Transverse colon (tissue), 4 donors: ENCODE results near the gene ARID4B. TPM values are rescaled to one million over a fixed set of nuclear protein-coding genes. Genes with fewer than 3 reads are reported as not detected.

Experiments
- DNase-seq: peaks from one replicate; pipeline ENCODE4 v3.0.0-alpha.2; 2019
- H3K27ac ChIP-seq, 4 donors: fragments of 200-600 bp; sonication (generic); 2 replicates each; pipeline ENCODE4 v1.5.1; 2016 to 2018; ENCODE audit warnings: inconsistent platforms in 4 of 4
- H3K27me3 ChIP-seq: fragments of 200-600 bp; sonication (generic); 2 replicates; pipeline ENCODE4 v1.5.1; 2017; ENCODE audit warnings: inconsistent platforms
- H3K36me3 ChIP-seq, 4 donors: fragments of 200-600 bp; sonication (generic); 2 replicates each; pipeline ENCODE4 v1.5.1; 2017 to 2019; ENCODE audit warnings: inconsistent platforms in 4 of 4
- H3K4me1 ChIP-seq, 4 donors: fragments of 200-600 bp; sonication (generic); 2 replicates each; pipeline ENCODE4 v1.5.1; 2017 to 2020; ENCODE audit warnings: inconsistent platforms in 4 of 4
- H3K4me3 ChIP-seq, 4 donors: fragments of 200-600 bp; sonication (generic); 1 replicate in 1 of 4; 2 replicates in 3 of 4; pipeline versions ENCODE4 v1.5.1 to v1.6.1; 2017 to 2019; ENCODE audit warnings: inconsistent platforms in 4 of 4
- H3K9me3 ChIP-seq, 2 donors: fragments of 200-600 bp; sonication (generic); 2 replicates each; pipeline ENCODE4 v1.5.1; 2017 to 2019; ENCODE audit warnings: inconsistent platforms in 2 of 2
- EP300 ChIP-seq: sonication (generic); formaldehyde crosslinking; IDR thresholded peaks from one replicate; pipeline ENCODE4 v1.6.1; 2017; ENCODE audit warnings: antibody characterized with exemption, low read depth
- POLR2A ChIP-seq: fragments of 450-650 bp; IDR thresholded peaks from one replicate; pipeline ENCODE4 v1.6.1; 2016; ENCODE audit warnings: antibody characterized with exemption, mild to moderate bottlenecking, moderate library complexity
- POLR2AphosphoS5 ChIP-seq, 3 donors: sonication (generic); formaldehyde crosslinking; IDR thresholded peaks; one replicate each; pipeline ENCODE4 v1.6.1; 2016; ENCODE audit warnings: antibody characterized with exemption in 3 of 3
- WGBS, 2 donors: methylation state at CpG; one replicate each; pipeline ENCODE4 v1.1.5; 2018; ENCODE audit warnings: low coverage in 1 of 2; 5-methylcytosine and 5-hydroxymethylcytosine counted together
- in situ Hi-C, 4 donors: fragments of 200-750 bp; cut with MboI; loops; one replicate each; pipeline versions ENCODE4 v1.15.0 to v1.15.1; 2017; ENCODE audit warnings: low sequenced_read_pairs in 3 of 4, low pct_ligation_motif_present in 1 of 4, low pct_unique_long_range_greater_than_20kb in 1 of 4
- intact Hi-C: fragments of 100-400 bp; cut with DNase I; formaldehyde crosslinking; loops from one replicate; pipeline ENCODE4 v1.15.1; 2023; ENCODE audit warnings: low total_unique reads
- total RNA-seq, 4 donors: library from RNA; depleted of rRNA; stranded (reverse); fragments of >200 nt; gene quantifications; one replicate each; pipeline ENCODE4 v1.1.0, GENCODE V29; 2016
- TF ChIP-seq, protein P1 (sequence below), 5 experiments: fragments of 200-600 bp in 3 of 5; fragments of 450-650 bp in 2 of 5; sonication (generic) in 3 of 5; IDR thresholded peaks; 1 replicate in 2 of 5; 2 replicates in 3 of 5; pipeline ENCODE4 v1.5.1; 2016 to 2017; ENCODE audit warnings: antibody characterized with exemption in 5 of 5, inconsistent platforms in 3 of 5, mild to moderate bottlenecking in 2 of 5, moderate library complexity in 1 of 5

Gene ARID4B
- total RNA-seq, 4 donors from 2014 or later, result 9.2 to 52.0 (median 34.0) TPM

DNA sequence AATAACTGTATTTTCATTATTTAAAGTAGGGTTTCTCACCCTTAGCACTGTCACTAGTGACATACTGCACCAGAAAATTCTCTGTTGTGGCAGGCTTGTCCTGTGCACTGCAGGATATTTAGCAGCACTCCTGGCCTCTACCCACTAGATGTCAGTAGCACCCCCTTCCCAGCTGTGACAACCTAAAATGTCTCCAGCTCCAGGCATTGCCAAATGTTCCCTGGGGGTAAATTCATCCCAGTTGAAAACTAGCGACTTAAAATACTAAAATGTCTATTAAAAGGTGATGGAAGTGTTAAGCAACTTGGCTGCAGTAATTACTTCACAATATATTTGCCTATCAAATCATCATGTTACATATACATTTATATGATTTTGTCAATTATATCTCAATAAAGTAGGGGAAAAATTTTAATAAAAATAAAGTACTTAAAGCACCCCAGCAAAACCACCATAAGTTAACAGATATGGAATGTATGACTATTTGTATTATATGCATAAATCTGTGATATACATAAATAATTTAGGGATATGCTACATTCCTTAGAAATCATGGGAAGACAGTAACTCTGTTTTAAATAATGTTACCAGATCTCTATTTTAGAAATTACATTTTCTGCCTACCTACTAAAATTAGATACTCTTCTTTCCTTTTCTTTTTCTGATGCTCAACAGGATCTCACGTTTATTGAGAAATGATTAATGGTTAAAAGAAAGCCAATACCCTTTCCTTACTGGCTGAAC, 74.6 kb downstream of the ARID4B start:
- in situ Hi-C loops, result loop anchor here in 2 of 4 donors (10.0 kb wide), 1 partner anchor 161 kb away; no protein-coding TSS in a partner anchor
- no peak overlapping the region for H3K27ac ChIP-seq
- H3K27me3 ChIP-seq, result no peaks in the 10 kb centered on the region
- intact Hi-C loops, result loop anchor here (5.0 to 10.0 kb wide), 2 partner anchors 71 to 159 kb away; partner anchors contain the start of genes ARID4B and GGPS1
- H3K4me3 ChIP-seq, result no peak overlapping the region
- WGBS, 2 donors, result 34 to 46% methylated on average over 2 of the region's 2 CpGs
- peak; percentile 60 for DNase-seq
- no peaks in the 10 kb centered on the region for H3K9me3 ChIP-seq
- no peaks in the 10 kb centered on the region for H3K36me3 ChIP-seq
- H3K4me1 ChIP-seq, result peaks cover 0 to 12% (median 0%) of the 10 kb centered on the region in 4 donors
- TF ChIP-seq, protein P1, sequence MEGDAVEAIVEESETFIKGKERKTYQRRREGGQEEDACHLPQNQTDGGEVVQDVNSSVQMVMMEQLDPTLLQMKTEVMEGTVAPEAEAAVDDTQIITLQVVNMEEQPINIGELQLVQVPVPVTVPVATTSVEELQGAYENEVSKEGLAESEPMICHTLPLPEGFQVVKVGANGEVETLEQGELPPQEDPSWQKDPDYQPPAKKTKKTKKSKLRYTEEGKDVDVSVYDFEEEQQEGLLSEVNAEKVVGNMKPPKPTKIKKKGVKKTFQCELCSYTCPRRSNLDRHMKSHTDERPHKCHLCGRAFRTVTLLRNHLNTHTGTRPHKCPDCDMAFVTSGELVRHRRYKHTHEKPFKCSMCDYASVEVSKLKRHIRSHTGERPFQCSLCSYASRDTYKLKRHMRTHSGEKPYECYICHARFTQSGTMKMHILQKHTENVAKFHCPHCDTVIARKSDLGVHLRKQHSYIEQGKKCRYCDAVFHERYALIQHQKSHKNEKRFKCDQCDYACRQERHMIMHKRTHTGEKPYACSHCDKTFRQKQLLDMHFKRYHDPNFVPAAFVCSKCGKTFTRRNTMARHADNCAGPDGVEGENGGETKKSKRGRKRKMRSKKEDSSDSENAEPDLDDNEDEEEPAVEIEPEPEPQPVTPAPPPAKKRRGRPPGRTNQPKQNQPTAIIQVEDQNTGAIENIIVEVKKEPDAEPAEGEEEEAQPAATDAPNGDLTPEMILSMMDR (IDR thresholded peaks at IDR 0.05), result peak; percentile 68 to 80 (median 79)
- TF ChIP-seq POLR2A (no peak), EP300 (no peak), POLR2AphosphoS5 (IDR thresholded peaks at IDR 0.05) (peak in 1 of 3 donors; percentile 4)

DNA sequence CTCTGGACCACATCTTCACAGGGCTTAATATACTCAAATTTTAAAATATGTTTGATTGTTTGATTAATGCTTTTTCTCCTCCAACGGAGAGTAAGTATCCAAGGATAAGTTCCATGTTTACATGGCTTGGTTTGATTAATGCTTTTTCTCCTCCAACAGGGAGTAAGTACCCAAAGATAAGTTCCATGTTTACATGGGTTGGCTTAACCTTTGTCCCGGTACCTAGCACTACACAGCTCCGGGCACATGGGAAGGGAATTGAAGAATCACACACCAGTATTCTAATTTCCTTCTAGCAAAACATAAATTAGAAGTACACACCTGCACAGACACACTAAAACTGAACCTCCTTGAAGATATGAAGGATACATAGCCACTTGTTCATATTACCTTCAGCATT, 77.5 kb downstream of the ARID4B start:
- no peaks in the 10 kb centered on the region for H3K36me3 ChIP-seq
- WGBS, 2 donors, result 36 to 49% methylated on average over 3 of the region's 3 CpGs
- H3K4me3 ChIP-seq, result no peak overlapping the region
- H3K9me3 ChIP-seq, result no peaks in the 10 kb centered on the region
- DNase-seq, result no peak
- no peaks in the 10 kb centered on the region for H3K27me3 ChIP-seq
- H3K4me1 ChIP-seq, result peaks cover 0 to 12% (median 0%) of the 10 kb centered on the region in 4 donors
- no peak overlapping the region for H3K27ac ChIP-seq
- intact Hi-C loops (loop anchor here (5.0 to 10.0 kb wide), 2 partner anchors 74 to 162 kb away; partner anchors contain the start of genes ARID4B and GGPS1), in situ Hi-C loops (loop anchor here in 2 of 4 donors (10.0 kb wide), 1 partner anchor 164 kb away; no protein-coding TSS in a partner anchor)
- TF ChIP-seq EP300 (no peak), POLR2A (no peak), POLR2AphosphoS5 (IDR thresholded peaks at IDR 0.05) (no peak)
- TF ChIP-seq, protein P1 (IDR thresholded peaks at IDR 0.05), result no peak

DNA sequence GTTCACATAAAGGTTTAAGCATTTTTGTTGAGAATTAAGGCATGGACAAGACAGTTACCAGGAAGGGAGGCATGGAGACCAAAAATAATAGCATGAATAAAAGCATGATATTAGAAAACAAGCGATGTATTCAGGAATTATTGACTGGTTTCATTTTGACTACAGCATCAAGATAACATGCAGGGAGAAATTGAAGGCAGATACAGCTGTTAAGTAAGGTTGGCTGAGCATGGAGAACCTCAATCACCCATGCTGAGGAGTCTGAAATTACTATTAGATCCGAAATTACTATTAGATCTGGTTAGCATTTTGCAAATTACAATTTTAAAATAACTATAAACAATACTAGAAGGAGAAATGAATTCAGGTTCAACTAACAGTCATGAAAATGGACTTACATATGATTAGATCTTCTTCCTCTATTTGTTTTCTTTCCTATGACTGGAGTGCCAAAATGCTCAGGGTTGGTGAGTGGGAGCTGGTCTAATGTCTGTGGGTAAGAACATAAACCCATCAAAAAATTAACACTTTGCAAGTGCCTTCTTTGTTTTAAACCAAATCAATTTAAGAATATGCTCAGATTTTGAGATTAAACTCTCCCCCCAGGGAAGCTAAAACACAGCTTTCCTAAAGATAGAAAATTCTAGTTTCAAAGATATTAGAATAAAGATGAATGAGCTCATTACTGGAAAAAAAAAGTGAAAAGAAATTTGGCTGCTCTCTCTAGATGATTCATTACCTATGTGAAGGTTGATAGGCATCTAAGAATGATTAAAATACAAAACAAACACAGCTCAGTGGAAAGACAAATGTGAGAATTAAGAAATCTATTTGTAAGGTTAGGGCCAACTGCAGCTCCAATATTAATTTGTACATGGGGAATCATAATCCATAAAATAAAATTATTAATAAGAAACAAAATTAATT, 81.7 kb downstream of the ARID4B start:
- no peak overlapping the region for H3K27ac ChIP-seq
- intact Hi-C loops (no loop called here), in situ Hi-C loops (loop anchor here in 2 of 4 donors (5.0 to 10.0 kb wide), 2 partner anchors 169 to 171 kb away; no protein-coding TSS in a partner anchor)
- TF ChIP-seq POLR2AphosphoS5 (IDR thresholded peaks at IDR 0.05) (no peak), POLR2A (no peak), EP300 (no peak)
- TF ChIP-seq, protein P1 (IDR thresholded peaks at IDR 0.05), result no peak
- no peaks in the 10 kb centered on the region for H3K9me3 ChIP-seq
- H3K36me3 ChIP-seq, result no peaks in the 10 kb centered on the region
- no peaks in the 10 kb centered on the region for H3K27me3 ChIP-seq
- DNase-seq, result no peak
- 76 to 86% methylated on average over 2 of the region's 2 CpGs for WGBS, 2 donors
- no peak overlapping the region for H3K4me3 ChIP-seq
- peaks cover 0 to 12% (median 0%) of the 10 kb centered on the region in 4 donors for H3K4me1 ChIP-seq
